Muscle layer of colon (tissue), 2 donors: ENCODE results near the gene DENND2A.
"Not testable (repeated sequence)": the region's sequence is repeated elsewhere in the genome, so short reads cannot be mapped to it uniquely, and the experiment has no call there.

Experiments used
- H3K27ac ChIP-seq: one replicate; pipeline ENCODE4 v1.7.0; 2013; ENCODE audit warnings: low read depth, mild to moderate bottlenecking, low read length, moderate library complexity
- H3K27me3 ChIP-seq, 2 donors: one replicate each; pipeline ENCODE4 v1.7.0; 2013; ENCODE audit warnings: low read length in 2 of 2, mild to moderate bottlenecking in 2 of 2; ENCODE audit not compliant: insufficient read depth in 2 of 2, control insufficient read depth in 1 of 2
- H3K36me3 ChIP-seq: one replicate; pipeline ENCODE4 v1.7.0; 2013; ENCODE audit warnings: mild to moderate bottlenecking, low read length; ENCODE audit not compliant: insufficient read depth
- H3K4me1 ChIP-seq: one replicate; pipeline ENCODE4 v1.7.0; 2013; ENCODE audit warnings: mild to moderate bottlenecking, low read length; ENCODE audit not compliant: insufficient read depth
- H3K4me3 ChIP-seq, 2 donors: one replicate each; pipeline ENCODE4 v1.7.0; 2013; ENCODE audit warnings: low read length in 2 of 2, low read depth in 1 of 2, mild to moderate bottlenecking in 1 of 2, moderate library complexity in 1 of 2
- H3K9ac ChIP-seq: one replicate; pipeline ENCODE4 v1.7.0; 2013; ENCODE audit warnings: low read length
- H3K9me3 ChIP-seq: one replicate; pipeline ENCODE4 v1.7.0; 2013; ENCODE audit warnings: mild to moderate bottlenecking, low read length
- donor health status: abdominal sarcoma.
- donor health status: Adenocarcinoma of cecum.

DENND2A gene

DNA sequence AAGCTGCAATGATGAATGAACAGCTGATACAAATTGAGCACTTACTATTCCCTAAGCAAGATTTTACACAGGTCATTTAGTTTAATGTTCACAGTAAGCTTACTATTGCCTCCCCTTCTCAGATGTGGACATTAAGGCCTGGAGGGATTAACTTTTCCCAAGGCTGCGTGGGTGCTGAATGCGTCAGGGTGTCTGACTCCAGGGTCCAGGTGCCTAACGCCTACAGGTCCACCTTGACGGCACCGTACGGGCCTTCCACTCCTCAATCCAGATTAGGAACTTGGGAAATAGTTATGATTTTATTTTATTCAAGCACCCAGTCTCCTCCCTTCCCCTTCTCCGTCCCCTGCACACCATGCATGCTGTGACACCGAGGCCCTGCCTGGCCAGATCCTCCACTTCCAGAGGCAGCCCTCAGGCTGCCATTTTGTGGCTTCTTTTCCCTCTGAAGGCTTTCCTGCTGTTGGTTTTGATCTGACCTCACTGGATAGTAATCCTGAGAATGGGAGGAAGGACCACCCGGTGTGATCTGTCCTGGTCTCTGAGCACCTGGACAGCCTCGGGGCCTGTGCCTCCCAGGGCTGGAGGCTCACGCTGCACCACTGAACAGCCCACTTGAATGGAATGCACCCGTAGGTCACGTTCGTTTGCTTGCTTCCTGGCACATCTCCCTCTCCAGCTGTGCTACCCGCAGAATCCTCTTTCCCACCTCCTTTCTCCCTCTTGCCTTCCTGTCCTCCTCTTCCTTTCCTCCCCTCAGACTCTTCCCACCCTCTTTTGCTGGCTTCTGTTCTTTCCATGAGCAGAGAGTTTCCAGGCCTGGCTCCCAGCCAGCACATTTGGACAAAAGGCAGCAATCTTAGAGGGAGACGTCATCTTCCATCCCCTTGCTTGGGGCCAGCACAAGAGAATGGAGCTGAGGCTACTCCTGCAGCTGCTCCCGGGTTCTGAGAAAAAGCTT is 14.4 kb downstream of the DENND2A start:
- Histone ChIP-seq H3K9ac (no peak overlapping the region), H3K27ac (no peak overlapping the region), H3K27me3 (no peaks in the 10 kb centered on the region), H3K4me3 (no peak overlapping the region), H3K9me3 (no peaks in the 10 kb centered on the region), H3K36me3 (no peaks in the 10 kb centered on the region), H3K4me1 (peaks cover 28% of the 10 kb centered on the region)

DNA sequence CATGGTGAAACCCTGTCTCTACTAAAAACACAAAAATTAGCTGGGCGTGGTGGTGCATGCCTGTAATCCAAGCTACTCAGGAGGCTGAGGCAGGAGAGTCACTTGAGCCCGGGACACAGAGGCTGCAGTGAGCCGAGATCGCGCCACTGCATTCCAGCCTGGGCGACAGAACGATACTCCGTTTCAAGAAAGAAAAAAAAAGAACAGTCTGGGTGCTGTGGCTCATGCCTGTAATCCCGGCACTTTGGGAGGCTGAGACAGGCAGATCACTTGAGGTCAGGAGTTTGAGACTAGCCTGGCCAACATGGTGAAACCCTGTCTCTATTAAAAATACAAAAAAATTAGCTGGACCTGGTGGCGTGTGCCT is 15.4 kb downstream of the DENND2A start:
- peaks cover 28% of the 10 kb centered on the region for H3K4me1 ChIP-seq
- not testable (repeated sequence) for H3K4me3 ChIP-seq, H3K36me3 ChIP-seq, H3K9ac ChIP-seq, H3K27me3 ChIP-seq, H3K9me3 ChIP-seq
- peak overlapping the region; percentile 12 for H3K27ac ChIP-seq

DNA sequence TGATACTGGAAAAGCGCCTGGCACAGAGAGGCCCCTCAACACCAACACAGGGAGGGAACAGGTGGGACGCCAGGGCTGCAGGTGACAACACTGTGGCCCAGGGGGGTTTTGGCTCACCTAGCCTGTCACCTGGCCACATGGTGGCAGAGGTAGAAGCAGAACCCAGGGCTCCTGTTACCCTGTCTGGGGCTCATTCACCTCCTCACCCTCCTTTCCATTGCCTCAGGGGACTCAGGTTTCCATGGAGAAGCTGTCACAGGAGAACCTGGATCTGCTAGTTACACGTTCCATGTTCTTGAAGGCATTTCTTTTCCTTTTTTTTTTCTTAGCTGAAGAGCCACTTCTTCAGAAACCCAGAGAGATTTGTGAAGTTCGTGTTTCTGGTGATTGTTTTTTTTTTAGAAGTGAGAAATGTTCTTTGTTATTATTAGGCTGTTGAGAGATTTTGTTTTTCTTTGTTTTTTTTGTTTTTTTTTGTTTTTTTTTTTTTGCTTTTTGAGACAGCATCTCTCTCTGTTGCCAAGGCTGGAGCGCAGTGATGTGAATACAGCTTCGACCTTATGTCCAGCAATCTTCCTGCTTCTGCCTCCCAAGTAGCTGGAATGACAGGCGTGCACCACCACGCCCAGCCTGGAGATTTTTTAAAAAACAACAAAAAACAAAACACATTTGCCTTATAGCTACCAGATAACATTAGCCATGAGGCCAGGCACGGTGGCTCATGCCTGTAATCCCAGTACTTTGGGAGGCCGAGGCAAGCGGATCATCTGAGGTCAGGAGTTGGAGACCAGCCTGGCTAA is 16.0 kb downstream of the DENND2A start:
- no peaks in the 10 kb centered on the region for H3K9me3 ChIP-seq
- H3K9ac ChIP-seq, result no peak overlapping the region
- peak overlapping the region; percentile 4 for H3K27ac ChIP-seq
- H3K4me1 ChIP-seq, result peaks cover 28% of the 10 kb centered on the region
- H3K27me3 ChIP-seq, result no peaks in the 10 kb centered on the region
- no peaks in the 10 kb centered on the region for H3K36me3 ChIP-seq
- H3K4me3 ChIP-seq, result no peak overlapping the region

DNA sequence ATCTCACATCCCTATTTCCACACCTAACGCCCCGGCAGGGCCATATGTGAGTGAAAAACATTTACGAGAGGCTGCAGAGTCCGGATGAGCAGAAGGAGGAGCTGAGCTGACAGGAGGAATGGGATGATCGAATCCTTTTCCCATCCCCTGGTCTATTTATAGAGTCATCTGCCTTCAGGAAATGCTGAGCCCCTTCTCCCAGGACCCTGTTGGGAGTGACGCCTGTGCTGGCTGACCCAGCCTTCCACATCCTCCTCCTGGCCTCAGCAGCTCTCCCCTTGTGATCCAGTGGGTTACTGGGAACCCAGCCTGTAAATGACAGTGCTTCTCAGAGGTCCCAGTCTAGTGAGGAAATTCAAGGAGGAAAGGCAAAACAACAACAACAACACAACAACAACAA is 16.6 kb downstream of the DENND2A start:
- peak overlapping the region; percentile 4 for H3K27ac ChIP-seq
- no peaks in the 10 kb centered on the region for H3K36me3 ChIP-seq
- peaks cover 28% of the 10 kb centered on the region for H3K4me1 ChIP-seq
- no peak overlapping the region for H3K9ac ChIP-seq
- no peaks in the 10 kb centered on the region for H3K27me3 ChIP-seq
- H3K4me3 ChIP-seq, result no peak overlapping the region
- no peaks in the 10 kb centered on the region for H3K9me3 ChIP-seq

DNA sequence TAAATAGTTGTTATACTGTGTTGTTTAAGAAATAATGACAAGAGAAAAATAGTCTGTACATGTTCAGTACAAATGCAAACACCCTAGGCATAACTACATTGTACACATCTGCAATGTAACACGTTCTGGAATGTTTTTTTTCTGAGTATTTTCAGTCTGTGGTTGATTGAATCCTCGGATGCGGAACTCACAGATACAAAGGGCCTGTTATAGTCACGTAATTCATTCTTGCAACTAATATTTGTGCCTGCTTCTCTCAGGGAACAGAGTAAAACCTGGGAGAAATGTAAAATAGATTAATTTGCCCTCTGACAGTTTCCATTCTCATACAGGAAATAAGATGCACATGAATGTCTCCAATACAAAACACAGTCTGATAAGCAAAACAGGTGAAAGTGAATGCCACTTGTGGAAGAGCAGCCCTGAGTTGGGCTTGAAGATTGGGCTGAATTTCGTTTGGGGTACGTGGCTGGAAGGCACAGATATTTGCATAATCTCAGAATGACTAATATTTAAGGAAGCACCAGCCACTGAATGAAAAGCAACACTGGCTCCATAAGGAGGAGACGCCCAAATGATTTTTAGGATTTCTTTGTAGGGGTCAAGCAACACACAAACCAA is 19.1 kb downstream of the DENND2A start:
- Histone ChIP-seq H3K4me3 (no peak overlapping the region), H3K36me3 (no peaks in the 10 kb centered on the region), H3K9ac (no peak overlapping the region), H3K27me3 (no peaks in the 10 kb centered on the region), H3K9me3 (no peaks in the 10 kb centered on the region), H3K4me1 (peaks cover 15% of the 10 kb centered on the region), H3K27ac (no peak overlapping the region)

DNA sequence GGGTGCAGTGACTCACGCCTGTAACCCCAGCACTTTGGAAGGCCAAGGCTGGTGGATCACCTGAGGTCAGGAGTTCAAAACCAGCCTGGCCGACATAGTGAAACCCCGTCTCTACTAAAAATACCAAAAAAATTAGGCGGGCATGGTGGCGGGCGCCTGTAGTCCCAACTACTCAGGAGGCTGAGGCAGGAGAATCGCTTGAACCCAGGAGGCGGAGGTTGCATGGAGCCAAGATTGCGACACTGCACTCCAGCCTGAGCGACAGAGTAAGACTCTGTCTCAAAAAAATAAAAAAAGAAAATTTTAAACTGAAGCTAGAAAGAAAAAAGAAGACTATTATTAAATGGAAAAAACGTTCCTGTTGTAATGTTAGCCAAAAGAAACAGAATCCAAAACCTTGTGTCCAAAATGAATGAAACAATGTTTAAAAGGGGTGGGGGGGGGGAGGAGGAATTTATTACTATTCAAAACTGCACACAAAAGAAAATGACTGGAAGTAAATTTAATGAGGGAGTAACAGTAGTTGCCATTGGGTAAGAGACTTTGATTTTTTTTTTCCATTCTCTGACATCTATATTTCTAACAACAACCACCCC is 20.6 kb downstream of the DENND2A start:
- H3K4me3 ChIP-seq, result not testable (repeated sequence)

DNA sequence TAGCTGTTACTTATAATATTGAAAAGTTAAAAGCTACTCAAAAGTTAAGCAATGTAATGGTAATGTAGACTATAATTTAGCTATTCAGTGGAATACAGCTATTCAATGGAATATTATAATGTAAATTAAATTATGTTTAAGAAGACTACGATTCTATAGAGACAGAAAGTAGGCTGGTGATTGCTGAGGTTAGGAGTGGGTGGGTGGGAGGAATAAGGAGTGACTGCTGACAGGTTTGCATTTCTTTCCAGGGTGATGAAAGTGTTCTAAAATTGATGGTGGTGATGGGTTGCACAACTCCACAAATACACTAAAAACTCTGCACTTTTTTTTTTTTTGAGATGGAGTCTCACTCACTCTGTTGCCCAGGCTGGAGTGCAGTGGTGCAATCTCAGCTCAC is 21.4 kb downstream of the DENND2A start:
- Histone ChIP-seq H3K27me3 (no peaks in the 10 kb centered on the region), H3K9ac (no peak overlapping the region), H3K27ac (no peak overlapping the region), H3K9me3 (no peaks in the 10 kb centered on the region), H3K4me1 (peaks cover 7% of the 10 kb centered on the region), H3K4me3 (no peak overlapping the region), H3K36me3 (no peaks in the 10 kb centered on the region)

More for the DNA sequence above, 20.6 kb downstream of the DENND2A start:
- H3K4me1 ChIP-seq, H3K9ac ChIP-seq, H3K36me3 ChIP-seq, H3K27me3 ChIP-seq, H3K27ac ChIP-seq, H3K9me3 ChIP-seq: not testable (repeated sequence)

DNA sequence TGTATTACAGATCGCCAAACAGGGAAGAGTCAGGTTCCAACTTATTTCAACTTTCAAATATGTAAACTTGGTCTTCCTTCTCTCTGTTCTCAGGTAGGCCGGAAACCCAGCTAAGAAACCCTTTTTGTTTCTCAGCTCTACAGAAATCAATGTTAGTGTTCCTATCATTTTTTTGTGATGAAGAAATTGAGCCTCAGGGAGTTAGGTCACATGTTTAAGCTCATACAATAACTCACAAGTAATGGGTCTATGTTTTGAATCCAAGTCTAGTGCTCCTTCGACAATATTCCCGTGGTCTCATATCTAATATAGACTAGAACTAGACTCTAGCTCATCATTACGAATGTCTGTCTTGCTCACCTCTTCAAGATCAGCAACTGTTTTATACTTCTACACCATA is 22.3 kb downstream of the DENND2A start:
- no peaks in the 10 kb centered on the region for H3K36me3 ChIP-seq
- no peak overlapping the region for H3K9ac ChIP-seq
- H3K27me3 ChIP-seq, result no peaks in the 10 kb centered on the region
- no peak overlapping the region for H3K27ac ChIP-seq
- no peaks in the 10 kb centered on the region for H3K9me3 ChIP-seq
- H3K4me3 ChIP-seq, result no peak overlapping the region
- no peaks in the 10 kb centered on the region for H3K4me1 ChIP-seq

DNA sequence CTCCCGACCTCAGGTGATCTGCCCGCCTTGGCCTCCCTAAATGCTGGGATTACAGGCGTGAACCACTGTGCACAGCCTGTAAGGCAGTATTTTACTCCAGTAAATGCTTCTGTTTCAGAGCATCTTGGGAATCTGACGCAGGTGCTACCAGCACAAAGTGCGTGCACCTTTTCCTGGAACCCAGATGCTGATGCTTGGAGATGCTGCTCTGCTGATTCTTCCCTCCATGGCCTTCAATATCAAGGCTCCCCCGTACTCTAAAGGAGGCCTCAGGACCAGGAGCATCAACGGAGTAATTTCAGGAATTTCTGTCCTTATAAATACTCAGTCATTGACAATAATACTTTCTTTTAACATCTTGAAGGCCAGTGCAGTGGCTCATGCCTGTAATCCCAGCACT is 23.5 kb downstream of the DENND2A start:
- H3K27ac ChIP-seq, result no peak overlapping the region
- H3K4me3 ChIP-seq, result no peak overlapping the region

DNA sequence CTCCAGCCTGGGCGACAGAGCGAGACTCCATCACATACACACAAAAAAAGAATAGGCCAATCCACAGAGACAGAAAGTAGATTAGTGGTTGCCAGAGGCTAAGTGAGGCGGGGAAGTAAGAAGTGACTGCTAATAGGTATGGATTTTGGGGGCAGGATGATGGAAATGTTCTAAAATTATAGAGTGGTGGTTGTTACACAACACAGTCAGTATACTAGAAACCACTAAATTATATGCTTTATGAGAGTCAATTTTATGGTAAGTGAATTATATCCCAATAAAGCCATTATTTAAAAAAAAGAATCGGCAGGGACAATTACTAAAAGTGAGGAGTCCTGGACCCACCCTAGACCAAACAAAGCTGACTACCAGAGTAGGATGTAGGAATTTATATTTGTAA is 24.3 kb downstream of the DENND2A start:
- no peak overlapping the region for H3K4me3 ChIP-seq
- no peak overlapping the region for H3K27ac ChIP-seq
- H3K4me1 ChIP-seq, result no peaks in the 10 kb centered on the region
- no peaks in the 10 kb centered on the region for H3K27me3 ChIP-seq
- no peaks in the 10 kb centered on the region for H3K9me3 ChIP-seq
- H3K36me3 ChIP-seq, result no peaks in the 10 kb centered on the region
- H3K9ac ChIP-seq, result no peak overlapping the region

More for the DNA sequence above, 23.5 kb downstream of the DENND2A start:
- no peaks in the 10 kb centered on the region for H3K4me1 ChIP-seq
- no peak overlapping the region for H3K9ac ChIP-seq
- no peaks in the 10 kb centered on the region for H3K27me3 ChIP-seq
- H3K9me3 ChIP-seq, result no peaks in the 10 kb centered on the region
- H3K36me3 ChIP-seq, result no peaks in the 10 kb centered on the region

DNA sequence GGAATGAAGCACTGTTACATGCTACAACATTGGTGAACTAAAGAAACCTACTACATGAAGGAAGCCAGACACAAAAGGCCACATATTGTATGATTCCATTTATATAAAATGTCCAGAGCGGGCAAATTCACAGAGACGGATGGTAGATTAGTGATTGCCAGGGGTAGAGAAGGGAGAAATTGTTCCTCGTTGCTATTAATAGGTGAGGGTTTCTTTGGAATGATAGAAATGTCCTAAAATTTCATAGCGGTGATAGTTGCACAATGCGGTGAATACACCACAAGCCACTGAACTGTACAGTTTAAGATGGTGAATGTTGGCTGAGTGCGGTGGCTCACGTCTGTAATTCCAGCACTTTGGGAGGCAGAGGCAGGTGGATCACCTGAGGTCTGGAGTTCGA is 29.0 kb downstream of the DENND2A start:
- Histone ChIP-seq H3K9me3 (no peaks in the 10 kb centered on the region), H3K4me3 (no peak overlapping the region), H3K36me3 (no peaks in the 10 kb centered on the region), H3K4me1 (peaks cover 17% of the 10 kb centered on the region), H3K9ac (no peak overlapping the region), H3K27ac (no peak overlapping the region), H3K27me3 (no peaks in the 10 kb centered on the region)
